ENCODE results near the gene CDC42EP4. TPM values are rescaled to one million over a fixed set of nuclear protein-coding genes. Genes with fewer than 3 reads are reported as not detected.

CDC42EP4 gene
- total and polyA plus RNA-seq, 9 of the 15 experiments (the other 6 are each of a cell fraction or from before 2014, with no cell fraction given) = 0.65 to 20.8 (median 12.3) TPM

- 8% methylated on average over 4 of the region's 4 CpGs for WGBS (ENCODE audit: insufficient coverage, low coverage, missing lambda C conversion rate)
- Histone ChIP-seq H2AFZ (ENCODE audit: low read depth, low read length) (no peak overlapping the region), H3K9me3 (replicated peaks; ENCODE audit: control insufficient read depth, insufficient read depth, low read depth, low read length) (no peaks in the 10 kb centered on the region), H3K4me3 (no peak overlapping the region), H3K9me1 (ENCODE audit: control insufficient read depth, insufficient read depth, low read length) (no peaks in the 10 kb centered on the region), H3K4me1 (replicated peaks in 1 of 2; ENCODE audit: control insufficient read depth in 2 of 2, insufficient read depth in 2 of 2, low read length in 2 of 2) (peaks cover 0 to 8% of the 10 kb centered on the region in 2 experiments; a peak in 2 of 5 replicates), H3K36me3 (ENCODE audit: control insufficient read depth, insufficient read depth, low read length) (no peaks in the 10 kb centered on the region), H3K9ac (ENCODE audit: insufficient read depth in 1 of 2, low read depth in 2 of 2, low read length in 2 of 2) (no peak overlapping the region), H3K4me2 (ENCODE audit: insufficient read depth, low read length) (no peak overlapping the region), H3K27ac (ENCODE audit: extremely low read depth, low read depth, low read length) (no peak overlapping the region), H3K79me2 (ENCODE audit: control insufficient read depth, insufficient read depth, low read length) (no peaks in the 10 kb centered on the region), H4K20me1 (replicated peaks; ENCODE audit: control insufficient read depth, insufficient read depth, low read length) (no peaks in the 10 kb centered on the region), H3K27me3 (ENCODE audit: control insufficient read depth in 2 of 2, insufficient read depth in 2 of 2, low read length in 2 of 2) (peaks cover 2 to 50% of the 10 kb centered on the region in 2 experiments; a peak in 4 of 5 replicates)
- DNase-seq (ENCODE audit: extremely low read depth in 1 of 4, low spot score in 3 of 4) = no peak
- FAIRE-seq = no peak
- ChIA-PET POLR2A (interaction anchor here (0.6 kb wide), 1 partner anchor 134 kb away, joined by 4 read pairs; no protein-coding TSS in a partner anchor), CTCF (ENCODE audit: low intra/inter-chr PET ratio) (no interaction called here)
- intact Hi-C loops (cut with micrococcal nuclease) = no loop called here
- no peak for ATAC-seq
- BruUV-seq (replicated peaks) = no TSS peak
- in situ Hi-C loops (cut with MboI) = no loop called here
- TF ChIP-seq KDM4B (IDR thresholded peaks at IDR 0.05; ENCODE audit: borderline replicate concordance in 2 of 2, low read depth in 1 of 2) (no peak), VEZF1 (CRISPR knock-in tag; IDR thresholded peaks at IDR 0.05) (no peak), XRCC3 (IDR thresholded peaks at IDR 0.05) (no peak), GATAD2A (IDR thresholded peaks at IDR 0.05) (no peak), PHF8 (IDR thresholded peaks at IDR 0.05; ENCODE audit: borderline replicate concordance, low read length) (no peak), ELF1 (tag; IDR thresholded peaks at IDR 0.05) (no peak), FOS (IDR thresholded peaks at IDR 0.05; ENCODE audit: extremely low read depth, insufficient read length) (no peak), ZKSCAN1 (IDR thresholded peaks at IDR 0.05; ENCODE audit: low read depth, low read length) (no peak), SREBF2 (CRISPR knock-in tag; IDR thresholded peaks at IDR 0.05) (no peak), TGIF2 (CRISPR knock-in tag; IDR thresholded peaks at IDR 0.05) (no peak), CSDE1 (IDR thresholded peaks at IDR 0.05) (no peak), HDAC1 (IDR thresholded peaks at IDR 0.05) (no peak), CCNT2 (IDR thresholded peaks at IDR 0.05; ENCODE audit: borderline replicate concordance, extremely low read depth, insufficient read length, low read depth, low read length) (no peak)
These were observed 25.5 kb upstream of the CDC42EP4 start for GRCh38 chr17:73337330-73337710.
